HG02981 (cell line): ENCODE results near the gene YWHAE.
A peak's percentile ranks its signal among the peaks of the same experiment; 100 is the strongest.
"Not testable (repeated sequence)": the region's sequence is repeated elsewhere in the genome, so short reads cannot be mapped to it uniquely, and the experiment has no call there.

ENCODE experiments used
- ATAC-seq: cut with Tn5 transposase; IDR thresholded peaks from one replicate; pipeline ENCODE4 v1.9.1; 2021; ENCODE audit warnings: mild to moderate bottlenecking, moderate library complexity; ENCODE audit not compliant: unreplicated experiment

Gene YWHAE

DNA sequence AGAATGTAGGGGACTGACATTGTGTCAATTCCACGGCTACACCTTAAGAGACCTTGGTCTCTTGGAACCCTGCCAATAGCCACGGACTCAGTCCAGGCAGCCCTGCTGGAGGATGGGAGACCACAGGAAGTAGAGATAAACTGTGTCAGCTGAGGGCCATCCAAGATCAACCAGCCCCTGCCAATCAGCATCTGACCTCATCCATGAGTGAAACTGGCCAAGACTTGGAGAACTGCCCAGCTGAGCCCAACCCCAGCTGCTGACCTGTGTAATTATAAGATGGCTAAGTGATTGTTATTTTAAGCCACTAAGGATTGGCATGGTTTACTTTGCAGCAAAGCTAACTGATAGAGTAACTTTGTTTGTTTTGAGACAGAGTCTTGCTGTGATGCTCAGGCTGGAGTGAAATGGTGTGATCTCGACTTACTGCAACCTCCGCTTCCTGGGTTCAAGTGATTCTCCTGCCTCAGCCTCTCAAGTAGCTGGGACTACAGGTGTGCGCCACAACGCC, 13.3 kb upstream of the YWHAE start:
- no peak for ATAC-seq

DNA sequence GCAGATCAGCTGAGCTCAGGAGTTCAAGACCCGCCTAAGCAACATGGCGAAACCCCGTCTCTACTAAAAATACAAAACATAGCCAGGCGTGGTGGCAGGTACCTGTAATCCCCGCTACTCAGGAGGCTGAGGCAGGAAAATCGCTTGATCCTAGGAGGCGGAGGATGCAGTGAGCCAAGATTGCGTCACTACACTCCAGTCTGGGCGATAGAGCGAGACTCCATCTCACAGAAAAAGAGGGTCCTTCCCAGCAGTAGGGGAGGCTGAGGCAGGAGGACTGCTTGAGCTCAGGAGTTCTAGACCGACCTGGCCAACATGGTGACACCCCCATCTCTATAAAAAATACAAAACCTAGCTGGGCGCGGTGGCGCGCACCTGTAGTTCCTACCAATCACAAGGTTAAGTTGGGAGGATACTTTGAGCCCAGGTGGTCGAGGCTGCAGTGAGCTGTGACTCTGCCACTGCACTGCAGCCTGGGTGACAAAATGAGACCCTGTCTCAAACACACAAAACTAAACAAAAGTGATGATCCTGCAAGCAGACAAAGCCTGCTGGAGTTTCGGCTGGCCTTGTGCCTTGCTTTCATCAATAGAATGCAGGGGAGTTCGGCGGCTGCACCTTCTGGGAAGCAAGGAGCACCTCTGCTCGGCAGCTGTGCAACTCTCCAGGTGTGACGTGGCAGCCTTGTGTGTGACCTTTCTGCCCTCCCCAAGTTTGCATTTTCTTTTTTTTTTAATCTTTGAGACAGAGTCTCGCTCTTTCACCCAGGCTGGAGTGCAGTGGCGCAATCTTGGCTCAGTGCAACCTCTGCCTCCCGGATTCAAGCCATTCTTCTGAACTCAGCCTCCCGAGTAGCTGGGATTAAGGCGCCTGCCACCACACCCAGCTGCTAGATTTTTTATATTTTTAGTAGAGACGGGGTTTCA, 12.4 kb upstream of the YWHAE start:
- ATAC-seq, result no peak

DNA sequence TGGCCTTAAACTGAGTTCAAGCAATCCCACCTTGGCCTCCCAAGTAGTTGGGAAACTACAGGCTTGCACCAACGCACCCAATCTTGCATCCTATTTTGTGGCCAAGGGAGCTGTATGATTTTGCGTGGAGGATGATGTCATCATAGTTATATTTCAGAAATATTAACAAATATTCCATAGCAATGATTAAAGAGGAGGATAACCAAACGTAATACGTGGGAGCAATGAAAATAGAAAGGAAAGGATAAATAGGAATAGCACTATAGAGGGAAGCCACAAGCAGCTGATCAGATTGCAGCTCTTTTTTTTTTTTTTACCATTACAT, 2.2 kb upstream of the YWHAE start:
- no peak for ATAC-seq

DNA sequence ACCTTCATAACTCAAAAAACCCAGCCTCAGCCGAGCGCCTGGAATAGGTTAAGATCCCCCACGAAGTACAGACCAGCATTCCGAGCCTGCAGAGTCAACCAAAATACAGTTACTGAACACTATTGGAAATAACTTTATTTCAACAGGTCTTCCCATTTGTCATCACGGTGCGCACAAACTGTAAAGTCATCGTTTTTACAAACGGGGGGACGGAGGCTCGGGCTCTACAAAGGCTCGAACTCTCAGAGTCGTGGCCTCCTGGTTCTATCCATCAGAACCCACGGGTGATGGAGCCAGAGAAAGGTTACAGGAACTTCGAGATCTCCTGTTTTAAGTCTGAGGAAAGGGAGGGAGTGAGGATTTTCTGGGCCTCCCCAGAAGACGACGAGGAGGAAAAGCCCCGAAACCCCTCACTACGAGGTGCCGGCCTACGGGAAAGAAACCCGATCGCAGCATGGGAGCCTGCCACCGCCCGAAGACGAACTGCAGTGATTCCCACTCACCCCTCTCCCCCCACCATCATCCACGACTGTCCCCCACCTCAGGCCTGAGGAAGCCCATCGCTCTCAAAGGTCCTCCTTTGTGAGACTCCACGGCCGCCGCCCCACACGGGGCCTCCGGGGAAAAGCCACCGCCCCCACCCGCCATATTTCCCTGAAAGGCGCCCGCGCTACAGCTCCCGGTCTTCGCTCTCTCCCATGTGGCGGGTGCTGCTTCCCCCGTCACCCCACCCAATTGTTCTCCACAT, 917 bp downstream of the YWHAE start:
- ATAC-seq, result peak; percentile 14

DNA sequence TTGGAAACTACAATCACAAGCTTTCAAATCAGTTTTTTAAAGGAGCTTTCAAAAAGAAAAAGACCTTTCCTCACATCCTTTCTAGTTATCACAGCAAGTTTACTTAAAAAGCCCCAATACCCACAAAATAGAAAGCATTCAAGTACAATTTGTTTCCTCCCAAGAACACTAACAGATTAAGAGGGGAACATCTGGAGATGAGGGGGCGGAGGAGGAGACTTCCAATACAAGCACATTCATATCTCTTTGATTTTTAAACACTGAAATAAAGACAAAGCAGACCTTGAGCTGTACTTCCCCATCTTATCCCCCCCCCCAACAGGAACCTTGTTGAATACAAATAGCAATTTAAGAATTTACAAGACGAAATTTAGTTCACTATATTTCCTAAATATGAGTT, 2.0 kb downstream of the YWHAE start:
- no peak for ATAC-seq

DNA sequence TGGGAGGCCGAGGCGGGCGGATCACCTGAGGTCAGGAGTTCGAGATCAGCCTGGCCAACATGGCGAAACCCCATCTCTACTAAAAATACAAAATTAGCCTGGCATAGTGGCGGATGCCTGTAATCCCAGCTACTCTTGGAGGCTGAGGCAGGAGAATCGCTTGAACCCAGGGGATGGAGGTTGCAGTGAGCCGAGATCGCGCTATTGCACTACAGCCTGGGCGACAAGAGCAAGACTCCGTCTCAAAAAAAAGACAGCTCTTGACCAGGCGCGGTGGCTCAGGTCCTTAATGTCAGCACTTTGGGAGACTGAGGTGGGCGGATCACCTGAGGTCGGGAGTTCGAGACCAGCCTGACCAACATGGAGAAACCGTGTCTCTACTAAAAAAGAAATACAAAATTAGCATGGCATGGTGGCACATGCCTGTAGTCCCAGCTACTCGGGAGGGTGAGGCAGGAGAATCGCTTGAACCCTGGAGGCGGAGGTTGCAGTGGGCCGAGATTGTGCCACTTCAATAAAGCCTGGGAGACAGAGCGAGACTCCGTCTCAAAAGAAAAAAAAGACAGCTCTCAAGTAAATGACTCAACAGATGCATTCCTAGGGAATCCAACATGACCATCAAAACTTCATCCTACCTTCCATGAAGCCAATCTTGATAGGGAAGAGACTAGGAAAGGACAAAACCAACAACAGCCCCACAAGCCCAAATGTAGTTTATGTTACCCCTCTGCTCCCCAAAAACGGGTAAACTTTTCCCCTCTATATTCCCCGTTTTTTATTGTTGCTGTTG, 4.0 kb downstream of the YWHAE start:
- not testable (repeated sequence) for ATAC-seq

DNA sequence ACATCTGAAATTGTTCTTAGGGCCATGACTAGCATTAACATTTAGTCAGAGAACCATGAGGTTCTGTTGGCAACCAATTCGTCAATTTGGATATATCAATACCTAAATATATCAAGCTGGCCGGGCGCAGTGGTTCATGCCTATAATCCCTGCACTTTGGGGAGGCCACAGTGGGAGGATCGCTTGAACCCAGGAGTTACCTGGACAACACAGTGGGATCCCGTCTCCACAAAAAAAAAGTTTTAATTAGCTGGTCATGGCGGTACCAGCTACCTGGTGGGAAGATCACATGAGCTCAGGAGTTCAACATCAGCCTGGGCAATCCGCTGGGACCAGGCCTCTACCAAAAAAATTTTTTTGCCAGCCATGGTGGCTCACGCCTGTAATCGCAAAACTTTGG, 8.4 kb downstream of the YWHAE start:
- ATAC-seq, result no peak

DNA sequence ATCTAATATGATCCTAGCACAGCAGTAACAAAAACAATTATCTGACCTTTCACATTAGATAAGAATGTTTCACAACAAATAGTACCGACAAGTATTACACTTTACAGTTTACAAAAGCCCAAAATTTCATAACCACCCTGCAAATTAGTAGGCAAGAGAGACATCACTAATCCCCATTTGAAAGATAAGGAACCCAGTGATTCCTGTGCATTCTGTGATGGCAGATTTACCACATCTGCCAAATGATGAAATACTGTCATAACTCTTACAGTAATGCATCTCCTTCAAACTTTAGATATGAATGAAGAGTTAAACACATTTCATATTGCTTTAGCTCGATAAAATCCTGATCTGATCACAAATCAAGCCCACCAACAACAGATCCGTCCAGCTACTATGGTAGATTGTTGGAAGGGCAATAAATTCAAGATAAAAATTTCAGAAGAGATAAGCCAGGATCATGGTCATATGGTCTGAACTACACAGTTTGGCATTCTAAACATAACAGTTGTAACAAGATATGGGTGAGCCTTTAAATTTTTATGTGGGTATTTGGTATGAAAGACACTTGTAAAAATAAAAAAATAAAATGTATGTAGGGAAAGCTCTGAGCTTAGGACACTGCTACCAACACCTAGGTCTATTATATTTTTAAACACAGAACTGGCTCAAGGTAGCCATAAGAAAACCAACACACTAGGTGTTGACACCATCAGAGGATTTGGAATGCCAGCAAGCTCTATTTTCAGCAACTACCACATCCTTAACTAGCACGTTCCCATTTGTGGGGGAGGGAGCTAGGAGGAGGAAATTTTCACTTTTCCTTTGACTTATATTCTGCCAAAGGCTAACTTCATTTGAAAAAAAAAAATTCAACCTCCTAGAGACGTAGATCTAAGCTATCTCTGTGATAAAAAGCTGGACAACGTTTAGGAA, 9.3 kb downstream of the YWHAE start:
- ATAC-seq, result no peak

DNA sequence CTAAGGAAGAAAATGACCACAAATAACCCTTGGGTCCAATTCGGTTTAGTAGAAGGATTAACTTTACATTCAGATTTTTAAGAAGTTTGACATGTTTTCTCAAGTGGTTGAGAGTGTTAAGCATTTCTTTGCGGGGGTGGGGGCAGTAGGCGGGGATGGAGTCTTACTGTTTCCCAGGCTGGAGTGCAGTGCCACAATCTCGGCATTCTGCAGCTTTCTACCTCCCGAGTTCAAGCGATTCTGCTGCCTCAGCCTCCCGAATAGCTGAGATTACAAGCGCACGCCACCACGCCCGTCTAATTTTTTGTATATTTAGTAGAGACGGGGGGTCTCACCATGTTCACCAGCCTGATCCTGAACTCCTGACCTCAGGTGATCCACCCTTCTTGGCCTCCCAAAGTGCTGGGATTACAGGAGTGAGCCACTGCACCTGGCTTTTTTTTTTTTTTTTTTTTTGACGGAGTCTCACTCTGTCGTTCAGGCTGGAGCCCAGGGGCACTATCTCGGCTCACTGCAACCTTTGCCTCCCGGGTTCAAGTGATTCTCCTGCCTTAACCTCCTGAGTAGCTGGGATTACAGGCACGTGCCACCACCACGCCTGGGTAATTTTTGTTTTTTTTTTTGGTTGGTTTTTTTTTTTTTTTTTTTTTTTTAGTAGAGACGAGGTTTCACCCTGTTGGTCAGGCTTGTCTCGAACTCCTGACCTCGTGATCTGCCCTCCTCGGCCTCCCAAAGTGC, 12.4 kb downstream of the YWHAE start:
- not testable (repeated sequence) for ATAC-seq

DNA sequence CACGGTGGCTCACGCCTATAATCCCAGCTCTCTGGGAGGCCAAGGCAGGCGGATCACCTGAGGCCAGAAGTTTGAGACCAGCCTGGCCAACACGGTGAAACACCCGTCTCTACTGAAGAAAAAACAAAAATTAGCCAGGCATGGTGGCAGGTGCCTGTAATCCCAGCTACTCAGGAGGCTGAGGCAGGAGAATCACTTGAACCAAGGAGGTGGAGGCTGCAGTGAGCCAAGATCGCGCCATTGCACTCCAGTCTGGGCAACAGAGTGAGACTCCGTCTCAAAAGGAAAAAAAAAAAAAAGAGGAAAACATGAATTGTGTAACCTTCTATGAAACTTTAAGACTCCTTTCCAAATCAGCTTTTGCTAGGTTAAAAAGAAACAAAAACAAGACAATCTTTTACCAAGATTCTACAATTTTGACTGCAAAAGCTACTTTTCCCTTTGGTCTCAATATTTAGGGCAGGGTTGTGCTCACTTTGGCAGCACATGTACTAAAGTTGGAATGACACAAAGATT, 13.3 kb downstream of the YWHAE start:
- ATAC-seq, result not testable (repeated sequence)

DNA sequence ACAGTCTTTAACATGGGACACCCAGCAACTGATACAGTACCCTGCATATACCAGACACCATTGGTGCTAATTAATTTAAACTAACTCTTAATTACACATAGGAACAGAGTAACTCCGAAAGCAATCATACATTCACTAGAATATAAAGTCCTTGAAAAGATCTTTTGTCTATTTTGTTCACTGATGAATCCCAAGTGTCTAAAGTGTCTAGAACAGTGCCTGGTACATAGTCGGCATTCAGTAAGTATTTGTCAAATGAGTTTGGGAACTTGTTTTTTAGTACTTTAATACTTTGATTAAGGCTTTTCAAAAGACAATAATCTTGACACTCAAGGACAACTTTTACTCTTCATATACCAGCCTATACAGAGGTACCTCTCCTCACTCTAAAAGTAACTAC, 13.8 kb downstream of the YWHAE start:
- ATAC-seq, result no peak

DNA sequence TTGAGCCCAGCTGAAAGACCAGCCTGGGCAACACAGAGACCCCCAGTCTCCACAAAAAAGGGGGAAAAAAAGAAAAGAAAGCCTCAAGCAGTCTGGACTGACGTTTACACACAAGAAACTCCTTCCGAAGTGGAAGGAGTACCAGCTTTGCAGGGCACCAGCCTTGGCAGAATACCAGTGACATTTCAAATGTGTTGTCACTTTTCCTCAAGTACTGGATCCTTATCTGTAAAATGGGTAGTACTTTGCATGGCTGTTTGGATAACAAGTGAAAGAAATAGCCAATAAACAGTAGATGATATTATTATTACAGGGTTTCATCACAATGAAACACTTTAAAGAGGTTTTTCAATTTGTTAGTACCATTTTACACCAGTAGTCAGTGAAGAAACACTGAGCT, 14.2 kb downstream of the YWHAE start:
- ATAC-seq, result no peak

DNA sequence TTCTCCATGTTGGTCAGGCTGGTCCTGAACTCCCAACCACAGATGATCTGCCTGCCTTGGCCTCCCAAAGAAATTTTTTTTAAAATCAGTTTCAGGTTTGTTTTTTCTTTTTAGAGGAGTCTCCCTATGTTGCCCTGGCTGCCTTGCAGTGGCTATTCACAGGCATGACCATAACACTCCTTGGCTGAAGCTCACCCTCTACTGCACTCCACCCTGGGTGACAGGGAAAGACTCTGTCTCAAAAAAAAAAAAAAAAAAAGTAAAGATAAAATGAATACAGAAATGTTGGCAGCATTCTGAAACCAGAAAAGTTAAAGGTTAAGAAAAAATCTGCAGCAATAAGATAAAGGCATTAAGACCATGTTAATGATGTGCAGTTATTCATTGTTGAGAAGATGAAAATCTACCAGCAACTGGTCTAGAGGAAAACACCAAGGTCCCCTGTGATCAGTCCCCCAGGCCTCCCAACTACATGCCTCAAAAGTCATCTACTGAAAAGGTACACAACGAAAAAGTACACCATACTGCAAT, 15.1 kb downstream of the YWHAE start:
- no peak for ATAC-seq

DNA sequence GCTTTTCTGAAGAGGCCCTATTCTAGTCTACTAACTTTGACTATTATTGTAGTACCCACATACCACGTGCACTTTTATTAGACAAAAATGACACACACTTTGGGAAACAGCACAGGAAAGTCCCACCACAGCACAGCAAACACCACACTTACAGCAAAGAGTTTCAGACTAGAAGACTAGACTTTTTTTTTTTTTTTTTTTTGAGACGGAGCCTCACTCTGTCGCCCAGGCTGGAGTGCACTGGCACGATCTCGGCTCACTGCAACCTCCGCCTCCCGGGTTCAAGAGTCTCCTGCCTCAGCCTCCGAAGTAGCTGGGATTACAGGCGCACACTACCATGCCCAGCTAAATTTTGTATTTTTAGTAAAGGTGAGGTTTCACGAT, 20.1 kb downstream of the YWHAE start:
- no peak for ATAC-seq

DNA sequence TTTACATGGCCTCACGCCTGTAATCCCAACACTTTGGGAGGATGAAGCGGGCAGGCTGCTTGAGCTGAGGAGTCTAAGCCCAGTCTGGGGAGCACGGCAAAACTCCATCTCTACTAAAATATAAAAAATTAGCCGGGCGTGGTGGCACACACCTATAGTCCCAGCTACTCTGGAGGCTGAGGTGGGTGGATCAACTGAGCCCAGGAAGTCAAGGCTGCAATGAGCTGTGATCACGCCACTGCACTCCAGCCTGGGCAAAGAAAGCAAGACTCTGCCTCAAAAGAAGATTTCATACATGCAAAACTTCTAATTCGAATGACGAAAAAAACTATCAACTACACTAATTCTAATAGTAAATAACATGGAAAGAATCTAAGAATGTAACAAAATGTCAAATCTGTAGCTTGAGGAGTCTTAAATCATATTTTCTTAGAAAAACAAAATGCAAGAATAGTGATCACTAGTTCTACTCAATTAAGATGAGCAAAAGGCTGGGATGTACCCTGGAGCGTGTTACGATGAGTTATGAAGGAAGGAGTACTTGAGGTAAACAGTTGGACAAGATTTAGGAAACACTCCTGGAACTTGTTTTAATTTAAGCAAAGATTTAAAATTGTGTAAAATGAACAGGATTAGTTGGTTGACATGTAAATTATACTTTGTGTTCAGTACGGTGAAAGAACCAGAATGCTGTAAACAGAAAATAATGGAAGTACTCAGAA, 20.7 kb downstream of the YWHAE start:
- no peak for ATAC-seq

DNA sequence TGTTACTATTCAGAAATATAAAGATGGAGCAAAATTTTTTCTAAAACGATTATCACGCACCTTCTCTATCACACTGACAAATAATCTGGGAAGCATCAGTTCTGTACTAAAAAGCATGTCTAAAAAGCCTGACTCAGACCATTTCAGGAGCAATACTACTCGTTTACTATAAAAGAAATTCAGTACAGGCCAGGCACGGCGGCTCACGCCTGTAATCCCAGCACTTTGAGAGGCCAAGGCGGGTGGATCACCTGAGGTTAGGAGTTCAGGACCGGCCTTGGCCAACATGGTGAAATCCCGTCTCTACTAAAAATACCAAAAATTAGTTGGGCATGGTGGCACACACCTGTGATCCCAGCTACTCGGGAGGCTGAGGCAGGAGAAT, 21.6 kb downstream of the YWHAE start:
- ATAC-seq, result not testable (repeated sequence)

DNA sequence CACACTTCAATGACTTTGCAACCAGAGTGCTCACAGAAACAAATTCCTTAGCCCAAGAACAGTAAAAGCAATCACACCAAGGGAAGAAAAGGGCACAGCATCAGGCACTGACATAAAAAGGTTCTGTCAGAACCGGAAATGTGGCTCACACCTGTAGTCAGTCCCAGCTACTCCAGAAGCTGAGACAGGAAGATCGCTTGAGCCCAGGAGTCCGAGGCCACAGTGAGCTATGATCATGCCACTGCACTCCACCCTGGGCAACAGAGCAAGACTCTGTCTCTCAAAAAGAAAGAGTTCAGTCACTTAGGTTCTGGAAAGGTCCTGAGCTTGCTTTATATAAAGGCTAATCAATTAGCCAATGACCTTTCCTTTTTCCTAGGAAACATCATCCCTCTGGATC, 22.7 kb downstream of the YWHAE start:
- no peak for ATAC-seq

DNA sequence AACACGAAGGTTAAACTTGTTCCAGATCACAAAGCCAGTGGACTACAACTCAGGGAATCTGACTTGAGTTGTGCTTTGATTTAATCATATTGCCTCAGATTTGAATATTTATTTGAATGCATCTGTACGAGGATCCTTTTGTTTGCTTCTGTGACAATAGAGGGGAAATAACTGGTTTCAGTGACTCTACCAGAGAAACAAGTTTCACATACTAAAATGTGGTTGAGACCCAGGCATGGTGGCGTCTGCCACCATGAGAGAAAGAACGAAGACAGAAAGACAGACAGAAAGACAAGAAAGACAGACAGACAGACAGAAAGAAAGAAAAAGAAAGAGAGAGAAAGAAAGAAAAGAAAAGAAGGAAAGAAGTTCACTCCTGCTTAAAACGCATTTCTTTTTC, 24.0 kb downstream of the YWHAE start:
- ATAC-seq, result no peak
